ENCODE data around the gene LAX1.

LAX1 gene

GRCh38 chr1:203765029-203765837, at the start of gene LAX1:
Gene LAX1, plus strand, starts transcription at chr1:203765183. Its CDS starts 383 bp downstream, at chr1:203765566.
- peak within 1 kb of the TSS; percentile 75 for H3K4me2 ChIP-seq
- peak within 1 kb of the TSS; percentile 63 for H3K9ac ChIP-seq
- no peaks in the 10 kb centered on the region for H4K20me1 ChIP-seq
- no peak for TF ChIP-seq Cebpa-rat (IDR thresholded peaks at IDR 0.05)
- no peaks in the 10 kb centered on the region for H3K9me3 ChIP-seq
- no peaks in the 10 kb centered on the region for H3K36me3 ChIP-seq
- peak within 1 kb of the TSS; percentile 35 for H3K4me3 ChIP-seq
- peak within 1 kb of the TSS; percentile 87 for H3K27ac ChIP-seq
- H3K4me1 ChIP-seq, result peaks cover 50% of the 10 kb centered on the region
- H3K27me3 ChIP-seq, result no peaks in the 10 kb centered on the region

- Histone ChIP-seq H3K4me2 (no peak overlapping the region), H3K9me3 (no peaks in the 10 kb centered on the region), H3K27me3 (no peaks in the 10 kb centered on the region), H4K20me1 (no peaks in the 10 kb centered on the region), H3K27ac (no peak overlapping the region), H3K9ac (no peak overlapping the region), H3K36me3 (peaks cover 95% of the 10 kb centered on the region), H3K4me3 (no peak overlapping the region), H3K4me1 (no peaks in the 10 kb centered on the region)
- no peak for TF ChIP-seq Cebpa-rat (IDR thresholded peaks at IDR 0.05)
Measured at GRCh38 chr1:203717120-203717519, 47.9 kb upstream of the LAX1 start.

- Histone ChIP-seq H3K4me2 (no peak overlapping the region), H3K9ac (no peak overlapping the region), H3K36me3 (peaks cover 95% of the 10 kb centered on the region), H3K27me3 (no peaks in the 10 kb centered on the region), H3K27ac (no peak overlapping the region), H3K4me1 (no peaks in the 10 kb centered on the region), H3K4me3 (no peak overlapping the region), H4K20me1 (no peaks in the 10 kb centered on the region), H3K9me3 (no peaks in the 10 kb centered on the region)
- no peak for TF ChIP-seq Cebpa-rat (IDR thresholded peaks at IDR 0.05)
Measured at GRCh38 chr1:203720242-203720641, 44.7 kb upstream of the LAX1 start.

GRCh38 chr1:203722909-203723308, 42.1 kb upstream of the LAX1 start:
- H3K36me3 ChIP-seq, result peaks cover 98% of the 10 kb centered on the region
- H3K4me3 ChIP-seq, result no peak overlapping the region
- H3K9me3 ChIP-seq, result no peaks in the 10 kb centered on the region
- no peak overlapping the region for H3K9ac ChIP-seq
- no peak overlapping the region for H3K4me2 ChIP-seq
- TF ChIP-seq Cebpa-rat (IDR thresholded peaks at IDR 0.05), result no peak
- no peaks in the 10 kb centered on the region for H3K27me3 ChIP-seq
- H3K27ac ChIP-seq, result no peak overlapping the region
- no peaks in the 10 kb centered on the region for H4K20me1 ChIP-seq
- no peaks in the 10 kb centered on the region for H3K4me1 ChIP-seq

- no peak for TF ChIP-seq Cebpa-rat (IDR thresholded peaks at IDR 0.05)
- Histone ChIP-seq H3K4me1 (no peaks in the 10 kb centered on the region), H3K9ac (no peak overlapping the region), H3K4me2 (no peak overlapping the region), H4K20me1 (no peaks in the 10 kb centered on the region), H3K27me3 (no peaks in the 10 kb centered on the region), H3K36me3 (peaks cover 98% of the 10 kb centered on the region), H3K4me3 (no peak overlapping the region), H3K27ac (no peak overlapping the region), H3K9me3 (no peaks in the 10 kb centered on the region)
Measured at GRCh38 chr1:203726417-203726867, 38.5 kb upstream of the LAX1 start.

- H4K20me1 ChIP-seq, result no peaks in the 10 kb centered on the region
- no peaks in the 10 kb centered on the region for H3K9me3 ChIP-seq
- no peak overlapping the region for H3K27ac ChIP-seq
- H3K4me3 ChIP-seq, result no peak overlapping the region
- TF ChIP-seq Cebpa-rat (IDR thresholded peaks at IDR 0.05), result no peak
- H3K27me3 ChIP-seq, result no peaks in the 10 kb centered on the region
- no peak overlapping the region for H3K4me2 ChIP-seq
- peaks cover 85% of the 10 kb centered on the region for H3K36me3 ChIP-seq
- H3K4me1 ChIP-seq, result no peaks in the 10 kb centered on the region
- H3K9ac ChIP-seq, result no peak overlapping the region
Measured at GRCh38 chr1:203733009-203733863, 31.7 kb upstream of the LAX1 start.

GRCh38 chr1:203742436-203742835, 22.5 kb upstream of the LAX1 start:
- H3K9me3 ChIP-seq, result peaks cover 9% of the 10 kb centered on the region; the same call in 1 of the 2 replicates
- H4K20me1 ChIP-seq, result no peaks in the 10 kb centered on the region
- H3K9ac ChIP-seq, result no peak overlapping the region
- no peak for TF ChIP-seq Cebpa-rat (IDR thresholded peaks at IDR 0.05)
- H3K4me1 ChIP-seq, result peaks cover 30% of the 10 kb centered on the region
- H3K27me3 ChIP-seq, result no peaks in the 10 kb centered on the region
- H3K36me3 ChIP-seq, result peaks cover 41% of the 10 kb centered on the region
- no peak overlapping the region for H3K4me3 ChIP-seq
- H3K27ac ChIP-seq, result no peak overlapping the region
- H3K4me2 ChIP-seq, result peak overlapping the region; percentile 25; the same call in 1 of the 2 replicates

- Histone ChIP-seq H3K36me3 (peaks cover 36% of the 10 kb centered on the region), H3K27ac (no peak overlapping the region), H3K4me3 (no peak overlapping the region), H3K27me3 (no peaks in the 10 kb centered on the region), H3K9ac (no peak overlapping the region), H3K4me2 (peak overlapping the region; percentile 25; the same call in 1 of the 2 replicates), H4K20me1 (no peaks in the 10 kb centered on the region), H3K9me3 (peaks cover 9% of the 10 kb centered on the region; the same call in 1 of the 2 replicates), H3K4me1 (peaks cover 30% of the 10 kb centered on the region)
- no peak for TF ChIP-seq Cebpa-rat (IDR thresholded peaks at IDR 0.05)
Measured at GRCh38 chr1:203743091-203743571, 21.9 kb upstream of the LAX1 start.

GRCh38 chr1:203744075-203744972, 20.7 kb upstream of the LAX1 start:
- TF ChIP-seq Cebpa-rat (IDR thresholded peaks at IDR 0.05), result no peak
- H3K4me1 ChIP-seq, result peaks cover 30% of the 10 kb centered on the region
- H3K36me3 ChIP-seq, result peaks cover 24% of the 10 kb centered on the region
- H4K20me1 ChIP-seq, result no peaks in the 10 kb centered on the region
- peaks cover 9% of the 10 kb centered on the region; the same call in 1 of the 2 replicates for H3K9me3 ChIP-seq
- no peaks in the 10 kb centered on the region for H3K27me3 ChIP-seq
- H3K9ac ChIP-seq, result no peak overlapping the region
- H3K27ac ChIP-seq, result peak overlapping the region; percentile 22; the same call in 1 of the 2 replicates
- peak overlapping the region; percentile 52 for H3K4me2 ChIP-seq
- no peak overlapping the region for H3K4me3 ChIP-seq
